Calu3 (cell line): Measurements from ENCODE around the gene DDX41. TPM values are rescaled to one million over a fixed set of nuclear protein-coding genes. Genes with fewer than 3 reads are reported as not detected.

Experiments
- BruUV-seq: library from RNA; stranded (reverse); fragments of 400-500 nt; replicated peaks from 2 replicates; lab custom pipeline; 2021; lab: Mats Ljungman, UMichigan
- CTCF ChIA-PET: fragments of 300-600 bp; sonication (Branson Sonifier 250); formaldehyde crosslinking; loops from one replicate; lab custom pipeline; 2022; ENCODE audit warnings: antibody characterized with exemption; lab: Charles Lee
- DNase-seq: peaks from one replicate; pipeline ENCODE4 v3.0.0; 2022
- H3K27ac Mint-ChIP-seq: one replicate; pipeline ENCODE4 v1.8.0; 2022; ENCODE audit warnings: mixed read lengths; ENCODE audit not compliant: unreplicated experiment
- H3K27me3 Mint-ChIP-seq: one replicate; pipeline ENCODE4 v1.8.0; 2022; ENCODE audit warnings: mixed read lengths; ENCODE audit not compliant: unreplicated experiment
- H3K36me3 Mint-ChIP-seq: one replicate; pipeline ENCODE4 v1.8.0; 2022; ENCODE audit warnings: mild to moderate bottlenecking, moderate library complexity, mixed read lengths; ENCODE audit not compliant: insufficient read depth, unreplicated experiment
- H3K4me1 Mint-ChIP-seq: one replicate; pipeline ENCODE4 v1.8.0; 2022; ENCODE audit warnings: mild to moderate bottlenecking, low read depth, mixed read lengths; ENCODE audit not compliant: unreplicated experiment
- H3K4me3 Mint-ChIP-seq: one replicate; pipeline ENCODE4 v1.8.0; 2022; ENCODE audit warnings: mild to moderate bottlenecking, low read depth, moderate library complexity, mixed read lengths; ENCODE audit not compliant: unreplicated experiment
- H3K9me3 Mint-ChIP-seq: one replicate; pipeline ENCODE4 v1.8.0; 2022; ENCODE audit warnings: low read depth, mixed read lengths; ENCODE audit not compliant: unreplicated experiment
- CTCF ChIP-seq: fragments of 200-600 bp; IDR thresholded peaks from one replicate; pipeline ENCODE4 v1.8.0; 2022; ENCODE audit warnings: antibody characterized with exemption; ENCODE audit not compliant: unreplicated experiment
- intact Hi-C: fragments of 100-400 bp; cut with micrococcal nuclease; formaldehyde crosslinking; loops from one replicate; pipeline ENCODE4 v1.10.0; 2022; ENCODE audit not compliant: unreplicated experiment
- total RNA-seq: library from RNA; stranded (reverse); gene quantifications from 2 replicates; pipeline ENCODE4 v1.2.3, GENCODE V29; 2022

Gene DDX41
- total RNA-seq, 1 experiment from 2014 or later, result 101 TPM

DNA sequence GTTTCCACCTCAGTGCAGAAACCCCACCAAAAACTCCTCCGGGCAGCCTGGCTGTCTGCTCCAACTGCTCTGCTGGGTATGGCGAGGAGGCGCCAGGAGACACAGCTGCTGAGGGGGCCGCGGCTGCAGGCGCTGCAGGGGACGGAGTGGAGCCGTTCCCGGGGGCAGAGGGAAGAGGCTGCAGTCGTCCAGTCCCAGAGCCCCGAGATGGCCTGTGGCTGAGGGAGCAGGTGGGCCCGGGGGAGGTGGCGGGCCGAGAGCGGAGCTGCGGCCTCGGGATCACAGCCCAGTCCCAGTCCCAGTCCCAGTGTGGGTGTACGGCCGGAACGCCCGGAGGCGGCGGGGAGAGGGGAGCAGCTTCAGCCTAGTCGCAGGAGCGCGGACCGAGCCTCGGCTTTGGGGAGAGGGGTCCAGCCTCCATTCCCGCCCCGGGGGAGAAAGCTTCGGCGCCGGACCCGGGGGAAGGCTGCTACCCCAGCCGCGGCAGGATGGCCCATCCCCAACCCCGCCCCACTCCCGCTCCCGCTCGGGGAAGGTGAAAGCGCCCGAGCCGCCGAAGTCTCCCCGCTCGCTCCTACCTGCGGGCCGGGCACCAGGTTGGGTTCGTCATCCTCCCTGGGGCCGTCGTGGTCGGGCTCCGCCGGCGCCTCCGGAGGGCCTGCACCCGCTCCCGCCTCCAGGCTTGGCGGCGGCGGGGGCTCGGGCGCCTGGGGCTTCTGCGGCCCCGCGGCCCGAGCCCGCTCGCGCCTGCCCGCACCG, 37.1 kb upstream of the DDX41 start:
- CTCF ChIA-PET, result no interaction called here
- peaks cover 19% of the 10 kb centered on the region for H3K4me1 Mint-ChIP-seq
- TF ChIP-seq CTCF, result no peak
- H3K9me3 Mint-ChIP-seq, result no peaks in the 10 kb centered on the region
- BruUV-seq, result no TSS peak
- H3K27me3 Mint-ChIP-seq, result no peaks in the 10 kb centered on the region
- intact Hi-C loops, result no loop called here
- peak overlapping the region; percentile 35 for H3K27ac Mint-ChIP-seq
- peaks cover 30% of the 10 kb centered on the region for H3K36me3 Mint-ChIP-seq
- peak overlapping the region; percentile 88 for H3K4me3 Mint-ChIP-seq
- DNase-seq, result peak; percentile 50

DNA sequence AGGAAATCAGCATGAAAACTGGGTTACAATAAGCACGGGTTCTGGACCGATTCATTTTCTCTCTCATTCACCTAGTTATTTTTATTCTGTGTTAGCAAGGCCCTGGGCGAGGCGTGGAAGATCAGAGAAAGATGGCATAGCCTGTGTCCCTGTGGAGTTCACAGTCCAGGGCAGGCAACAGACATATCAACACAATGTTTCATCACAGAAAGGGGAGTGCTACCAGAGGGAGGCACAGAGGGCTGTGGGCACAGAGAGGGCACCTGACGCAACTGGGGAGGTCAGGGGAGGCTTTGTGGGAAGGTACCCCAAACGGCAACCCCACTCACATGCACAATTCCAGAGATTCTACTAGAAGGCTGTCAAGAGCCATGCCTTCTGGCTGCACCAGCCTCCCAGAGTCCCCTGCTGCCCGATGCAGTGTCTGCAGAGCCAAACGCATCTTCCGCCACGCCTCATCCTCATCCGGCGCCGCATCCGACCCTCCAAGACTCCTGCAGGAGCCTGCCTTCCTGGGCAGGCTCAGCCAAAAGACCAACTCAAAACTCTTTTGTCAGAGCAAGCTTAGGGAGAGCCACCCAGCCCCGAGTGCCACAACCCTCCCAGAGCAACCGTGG, 36.2 kb upstream of the DDX41 start:
- Mint-ChIP-seq H3K27me3 (no peaks in the 10 kb centered on the region), H3K27ac (no peak overlapping the region), H3K36me3 (peaks cover 30% of the 10 kb centered on the region), H3K4me3 (peak overlapping the region; percentile 88), H3K4me1 (peaks cover 19% of the 10 kb centered on the region), H3K9me3 (no peaks in the 10 kb centered on the region)
- no peak for TF ChIP-seq CTCF
- CTCF ChIA-PET, result no interaction called here
- intact Hi-C loops, result no loop called here
- no TSS peak for BruUV-seq
- no peak for DNase-seq

DNA sequence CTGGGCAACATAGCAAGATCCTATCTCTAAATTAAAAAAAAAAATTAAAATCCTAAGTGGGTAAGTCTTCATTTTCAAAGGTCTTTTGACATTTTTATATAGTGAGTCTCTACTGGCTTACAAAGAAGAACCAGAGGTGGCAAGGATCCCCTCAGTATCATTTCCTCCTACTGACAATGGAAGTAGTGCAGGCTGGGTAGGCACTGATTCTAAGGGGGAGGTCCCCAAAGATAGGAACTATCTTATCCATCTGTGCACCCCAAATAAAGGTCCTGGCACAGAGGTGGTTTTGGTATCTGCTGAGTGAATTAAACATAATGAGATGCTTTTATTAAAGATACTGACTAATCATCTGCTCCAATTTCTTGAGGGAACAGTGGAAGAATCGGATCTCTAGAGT, 33.4 kb upstream of the DDX41 start:
- H3K27me3 Mint-ChIP-seq, result no peaks in the 10 kb centered on the region
- CTCF ChIA-PET, result interaction anchor here (0.5 kb wide), 2 partner anchors 16 to 599 kb away, joined by 4 read pairs; no protein-coding TSS in a partner anchor
- H3K4me1 Mint-ChIP-seq, result peaks cover 34% of the 10 kb centered on the region
- no peak for DNase-seq
- BruUV-seq, result no TSS peak
- intact Hi-C loops, result no loop called here
- H3K36me3 Mint-ChIP-seq, result peaks cover 30% of the 10 kb centered on the region
- TF ChIP-seq CTCF, result no peak
- no peak overlapping the region for H3K4me3 Mint-ChIP-seq
- H3K27ac Mint-ChIP-seq, result no peak overlapping the region
- no peaks in the 10 kb centered on the region for H3K9me3 Mint-ChIP-seq

GRCh38 chr5:177548495-177548894, 31.7 kb upstream of the DDX41 start:
- H3K9me3 Mint-ChIP-seq, result no peaks in the 10 kb centered on the region
- CTCF ChIA-PET, result no interaction called here
- peaks cover 33% of the 10 kb centered on the region for H3K4me1 Mint-ChIP-seq
- no peak overlapping the region for H3K4me3 Mint-ChIP-seq
- H3K27me3 Mint-ChIP-seq, result no peaks in the 10 kb centered on the region
- H3K27ac Mint-ChIP-seq, result no peak overlapping the region
- no TSS peak for BruUV-seq
- intact Hi-C loops, result no loop called here
- peaks cover 15% of the 10 kb centered on the region for H3K36me3 Mint-ChIP-seq
- DNase-seq, result no peak
- TF ChIP-seq CTCF, result no peak
